K562 (cell line): Measurements from ENCODE around the gene LUZP1. TPM values are rescaled to one million over a fixed set of nuclear protein-coding genes. Genes with fewer than 3 reads are reported as not detected.

Experiments used
- BMI1 ChIP-seq: fragments of 150-350 bp; IDR thresholded peaks from 2 replicates; pipeline ENCODE4 v1.6.1; 2014; ENCODE audit warnings: low read length
- DPF2 ChIP-seq: fragments of 450-650 bp; IDR thresholded peaks from 2 replicates; pipeline ENCODE4 v1.6.1; 2016
- ETS2 ChIP-seq: IDR thresholded peaks from 2 replicates; pipeline ENCODE4 v1.6.1; 2016; ENCODE audit warnings: borderline replicate concordance, missing genetic modification characterization, mild to moderate bottlenecking, moderate library complexity, missing compliant biosample characterization; ENCODE audit not compliant: poor library complexity, severe bottlenecking
- NR2C2 ChIP-seq, 2 experiments: fragments of 200-800 bp in 1 of 2; sonication (Bioruptor generic) in 1 of 2; sonication (generic) in 1 of 2; formaldehyde crosslinking in 1 of 2; IDR thresholded peaks; 2 replicates each; pipeline versions ENCODE4 v1.6.1 to v1.8.0; 2016 to 2022; ENCODE audit warnings: mild to moderate bottlenecking in 1 of 2, missing compliant biosample characterization in 1 of 2, missing genetic modification characterization in 1 of 2, missing genetic modification reagents in 1 of 2
- ZNF232 ChIP-seq: sonication (generic); formaldehyde crosslinking; IDR thresholded peaks from 2 replicates; pipeline ENCODE4 v1.8.0; 2022; ENCODE audit warnings: mild to moderate bottlenecking, missing genetic modification reagents
- polyA plus RNA-seq, 8 experiments: library from polyadenylated mRNA; depleted of rRNA in 4 of 8; stranded (reverse) in 5 of 8; unstranded in 3 of 8; fragments of >200 nt; fragmentation: Nextera tagmentation in 2 of 8; fragmentation: Illumina TruSeq in 1 of 8; extraction: Ambion mirVana in 2 of 8; extraction: Trizol in 1 of 8; gene quantifications; 2 replicates each; pipeline versions ENCODE4 v1.2.1 to v1.2.3, GENCODE V29; 2011 to 2014; ENCODE audit warnings: inconsistent platforms in 1 of 8, missing spikeins in 1 of 8
- total RNA-seq, 7 experiments: library from RNA; depleted of rRNA in 6 of 7; stranded (reverse); fragments of >200 nt in 6 of 7; fragmentation: Illumina TruSeq in 2 of 7; extraction: Trizol in 2 of 7; gene quantifications; 2 replicates each; pipeline versions ENCODE4 v1.2.1 to v1.2.3, GENCODE V29; 2011 to 2021; ENCODE audit warnings: low replicate concordance in 1 of 7
- TF ChIP-seq, protein P1 (sequence below), 2 experiments: fragments of 450-650 bp in 1 of 2; sonication (generic) in 1 of 2; formaldehyde crosslinking in 1 of 2; IDR thresholded peaks; 2 replicates each; pipeline versions ENCODE4 v1.7.1 to v1.9.0; 2016 to 2022; ENCODE audit warnings: inconsistent platforms in 1 of 2, mild to moderate bottlenecking in 1 of 2, missing genetic modification reagents in 1 of 2
- TF ChIP-seq, protein P2 (sequence below): sonication (generic); formaldehyde crosslinking; IDR thresholded peaks from 2 replicates; pipeline ENCODE4 v1.8.0; 2023; ENCODE audit warnings: mild to moderate bottlenecking, missing genetic modification reagents
- TF ChIP-seq, protein P3 (sequence below): IDR thresholded peaks from 2 replicates; pipeline ENCODE4 v1.6.1; 2016; ENCODE audit warnings: missing genetic modification characterization, missing compliant biosample characterization
- TF ChIP-seq, protein P4 (sequence below): fragments of 450-650 bp; IDR thresholded peaks from 2 replicates; pipeline ENCODE4 v1.6.1; 2016

LUZP1 gene
- total and polyA plus RNA-seq, 9 of the 15 experiments (the other 6 are each of a cell fraction or from before 2014, with no cell fraction given), result 6.5 to 19.1 (median 12.4) TPM

DNA sequence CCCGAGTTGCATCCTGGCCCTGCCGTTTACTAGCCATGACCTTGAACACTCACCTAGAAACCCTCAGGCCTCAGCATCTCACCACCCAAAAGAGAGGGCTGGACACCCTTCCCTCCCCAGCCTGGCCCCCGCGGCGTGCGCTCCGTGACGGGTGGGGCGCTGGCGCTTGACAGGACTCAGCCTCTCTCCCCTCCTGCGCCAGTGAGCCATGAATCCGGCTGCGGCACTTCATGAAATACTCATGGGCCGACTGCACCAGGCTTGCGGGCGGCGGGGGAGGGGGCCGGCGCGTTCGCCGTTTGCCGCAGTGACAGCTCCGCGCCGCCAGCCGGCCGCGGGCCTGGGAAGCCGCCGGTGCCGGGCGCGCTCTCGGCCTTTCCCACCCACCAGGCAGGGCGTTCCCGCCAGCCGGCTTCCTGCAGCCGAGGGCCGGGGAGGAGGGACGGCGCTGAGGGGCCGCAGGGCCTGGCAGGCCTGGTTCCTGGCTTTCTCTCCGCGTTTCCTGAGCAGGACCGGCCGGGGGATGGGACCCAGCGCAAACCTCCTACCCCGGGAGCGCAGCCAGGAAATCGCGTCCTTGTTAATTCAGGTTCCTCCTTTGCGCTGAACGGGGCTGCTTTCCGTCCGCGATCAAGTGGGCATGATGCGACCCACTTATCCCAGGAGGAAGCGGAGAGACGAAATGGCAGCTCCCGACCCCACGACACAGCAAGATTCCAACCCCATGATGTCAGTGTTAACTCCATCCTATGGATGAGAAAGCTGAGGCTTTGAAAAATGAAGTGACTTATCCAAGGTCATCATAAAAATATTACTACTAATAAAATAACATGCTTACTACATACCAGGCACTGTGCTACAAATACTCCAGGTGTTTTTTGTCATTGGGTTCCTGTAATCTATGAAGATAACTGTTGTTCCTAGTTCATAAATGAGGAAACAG, 9.1 kb upstream of the LUZP1 start (continued):
- TF ChIP-seq, protein P1, sequence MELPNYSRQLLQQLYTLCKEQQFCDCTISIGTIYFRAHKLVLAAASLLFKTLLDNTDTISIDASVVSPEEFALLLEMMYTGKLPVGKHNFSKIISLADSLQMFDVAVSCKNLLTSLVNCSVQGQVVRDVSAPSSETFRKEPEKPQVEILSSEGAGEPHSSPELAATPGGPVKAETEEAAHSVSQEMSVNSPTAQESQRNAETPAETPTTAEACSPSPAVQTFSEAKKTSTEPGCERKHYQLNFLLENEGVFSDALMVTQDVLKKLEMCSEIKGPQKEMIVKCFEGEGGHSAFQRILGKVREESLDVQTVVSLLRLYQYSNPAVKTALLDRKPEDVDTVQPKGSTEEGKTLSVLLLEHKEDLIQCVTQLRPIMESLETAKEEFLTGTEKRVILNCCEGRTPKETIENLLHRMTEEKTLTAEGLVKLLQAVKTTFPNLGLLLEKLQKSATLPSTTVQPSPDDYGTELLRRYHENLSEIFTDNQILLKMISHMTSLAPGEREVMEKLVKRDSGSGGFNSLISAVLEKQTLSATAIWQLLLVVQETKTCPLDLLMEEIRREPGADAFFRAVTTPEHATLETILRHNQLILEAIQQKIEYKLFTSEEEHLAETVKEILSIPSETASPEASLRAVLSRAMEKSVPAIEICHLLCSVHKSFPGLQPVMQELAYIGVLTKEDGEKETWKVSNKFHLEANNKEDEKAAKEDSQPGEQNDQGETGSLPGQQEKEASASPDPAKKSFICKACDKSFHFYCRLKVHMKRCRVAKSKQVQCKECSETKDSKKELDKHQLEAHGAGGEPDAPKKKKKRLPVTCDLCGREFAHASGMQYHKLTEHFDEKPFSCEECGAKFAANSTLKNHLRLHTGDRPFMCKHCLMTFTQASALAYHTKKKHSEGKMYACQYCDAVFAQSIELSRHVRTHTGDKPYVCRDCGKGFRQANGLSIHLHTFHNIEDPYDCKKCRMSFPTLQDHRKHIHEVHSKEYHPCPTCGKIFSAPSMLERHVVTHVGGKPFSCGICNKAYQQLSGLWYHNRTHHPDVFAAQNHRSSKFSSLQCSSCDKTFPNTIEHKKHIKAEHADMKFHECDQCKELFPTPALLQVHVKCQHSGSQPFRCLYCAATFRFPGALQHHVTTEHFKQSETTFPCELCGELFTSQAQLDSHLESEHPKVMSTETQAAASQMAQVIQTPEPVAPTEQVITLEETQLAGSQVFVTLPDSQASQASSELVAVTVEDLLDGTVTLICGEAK (IDR thresholded peaks at IDR 0.05), result 0 out of 2 replicates have a peak, but pooled peaks have one; percentile 33
- TF ChIP-seq, protein P1 (CRISPR knock-in tag; IDR thresholded peaks at IDR 0.05), result no peak
- TF ChIP-seq BMI1, result no peak
- peak; percentile 64; the same call in 1 of the 2 replicates for TF ChIP-seq NR2C2 (CRISPR knock-in tag; IDR thresholded peaks at IDR 0.05)
- no peak for TF ChIP-seq NR2C2 (tag; IDR thresholded peaks at IDR 0.05)
- TF ChIP-seq, protein P2, sequence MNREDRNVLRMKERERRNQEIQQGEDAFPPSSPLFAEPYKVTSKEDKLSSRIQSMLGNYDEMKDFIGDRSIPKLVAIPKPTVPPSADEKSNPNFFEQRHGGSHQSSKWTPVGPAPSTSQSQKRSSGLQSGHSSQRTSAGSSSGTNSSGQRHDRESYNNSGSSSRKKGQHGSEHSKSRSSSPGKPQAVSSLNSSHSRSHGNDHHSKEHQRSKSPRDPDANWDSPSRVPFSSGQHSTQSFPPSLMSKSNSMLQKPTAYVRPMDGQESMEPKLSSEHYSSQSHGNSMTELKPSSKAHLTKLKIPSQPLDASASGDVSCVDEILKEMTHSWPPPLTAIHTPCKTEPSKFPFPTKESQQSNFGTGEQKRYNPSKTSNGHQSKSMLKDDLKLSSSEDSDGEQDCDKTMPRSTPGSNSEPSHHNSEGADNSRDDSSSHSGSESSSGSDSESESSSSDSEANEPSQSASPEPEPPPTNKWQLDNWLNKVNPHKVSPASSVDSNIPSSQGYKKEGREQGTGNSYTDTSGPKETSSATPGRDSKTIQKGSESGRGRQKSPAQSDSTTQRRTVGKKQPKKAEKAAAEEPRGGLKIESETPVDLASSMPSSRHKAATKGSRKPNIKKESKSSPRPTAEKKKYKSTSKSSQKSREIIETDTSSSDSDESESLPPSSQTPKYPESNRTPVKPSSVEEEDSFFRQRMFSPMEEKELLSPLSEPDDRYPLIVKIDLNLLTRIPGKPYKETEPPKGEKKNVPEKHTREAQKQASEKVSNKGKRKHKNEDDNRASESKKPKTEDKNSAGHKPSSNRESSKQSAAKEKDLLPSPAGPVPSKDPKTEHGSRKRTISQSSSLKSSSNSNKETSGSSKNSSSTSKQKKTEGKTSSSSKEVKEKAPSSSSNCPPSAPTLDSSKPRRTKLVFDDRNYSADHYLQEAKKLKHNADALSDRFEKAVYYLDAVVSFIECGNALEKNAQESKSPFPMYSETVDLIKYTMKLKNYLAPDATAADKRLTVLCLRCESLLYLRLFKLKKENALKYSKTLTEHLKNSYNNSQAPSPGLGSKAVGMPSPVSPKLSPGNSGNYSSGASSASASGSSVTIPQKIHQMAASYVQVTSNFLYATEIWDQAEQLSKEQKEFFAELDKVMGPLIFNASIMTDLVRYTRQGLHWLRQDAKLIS, result no peak
- TF ChIP-seq DPF2, result no peak
- no peak for TF ChIP-seq ZNF232
- TF ChIP-seq, protein P3, sequence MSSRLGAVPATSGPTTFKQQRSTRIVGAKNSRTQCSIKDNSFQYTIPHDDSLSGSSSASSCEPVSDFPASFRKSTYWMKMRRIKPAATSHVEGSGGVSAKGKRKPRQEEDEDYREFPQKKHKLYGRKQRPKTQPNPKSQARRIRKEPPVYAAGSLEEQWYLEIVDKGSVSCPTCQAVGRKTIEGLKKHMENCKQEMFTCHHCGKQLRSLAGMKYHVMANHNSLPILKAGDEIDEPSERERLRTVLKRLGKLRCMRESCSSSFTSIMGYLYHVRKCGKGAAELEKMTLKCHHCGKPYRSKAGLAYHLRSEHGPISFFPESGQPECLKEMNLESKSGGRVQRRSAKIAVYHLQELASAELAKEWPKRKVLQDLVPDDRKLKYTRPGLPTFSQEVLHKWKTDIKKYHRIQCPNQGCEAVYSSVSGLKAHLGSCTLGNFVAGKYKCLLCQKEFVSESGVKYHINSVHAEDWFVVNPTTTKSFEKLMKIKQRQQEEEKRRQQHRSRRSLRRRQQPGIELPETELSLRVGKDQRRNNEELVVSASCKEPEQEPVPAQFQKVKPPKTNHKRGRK (tag), result no peak
- TF ChIP-seq ETS2 (tag), result no peak
- TF ChIP-seq, protein P4, sequence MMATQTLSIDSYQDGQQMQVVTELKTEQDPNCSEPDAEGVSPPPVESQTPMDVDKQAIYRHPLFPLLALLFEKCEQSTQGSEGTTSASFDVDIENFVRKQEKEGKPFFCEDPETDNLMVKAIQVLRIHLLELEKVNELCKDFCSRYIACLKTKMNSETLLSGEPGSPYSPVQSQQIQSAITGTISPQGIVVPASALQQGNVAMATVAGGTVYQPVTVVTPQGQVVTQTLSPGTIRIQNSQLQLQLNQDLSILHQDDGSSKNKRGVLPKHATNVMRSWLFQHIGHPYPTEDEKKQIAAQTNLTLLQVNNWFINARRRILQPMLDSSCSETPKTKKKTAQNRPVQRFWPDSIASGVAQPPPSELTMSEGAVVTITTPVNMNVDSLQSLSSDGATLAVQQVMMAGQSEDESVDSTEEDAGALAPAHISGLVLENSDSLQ, result no peak
